HCT116 (cell line): ENCODE data around the gene TEKT5.

Experiments
- SRF ChIP-seq: IDR thresholded peaks from 2 replicates; pipeline ENCODE4 v1.6.1; 2012; ENCODE audit warnings: low read depth
- YY1 ChIP-seq: IDR thresholded peaks from 2 replicates; pipeline ENCODE4 v1.6.1; 2011; ENCODE audit warnings: low read length, low read depth, moderate library complexity, mild to moderate bottlenecking; ENCODE audit not compliant: insufficient replicate concordance; ENCODE audit errors: extremely low read depth

GRCh38 chr16:10579965-10580882, 114.5 kb downstream of the TEKT5 start, which contains the start of gene EMP2:
- TF ChIP-seq YY1 = no peak
- no peak for TF ChIP-seq SRF
